AG04449 (cell line): Measurements from ENCODE around the gene SARNP.

Experiments
- CTCF ChIA-PET: fragments of 350-600 bp; formaldehyde crosslinking; extraction: SDS; loops from one replicate; lab custom pipeline; 2021; ENCODE audit warnings: antibody characterized with exemption; lab: Yijun Ruan, JAX
- POLR2A ChIA-PET: fragments of 400-600, 350-600 bp; formaldehyde crosslinking; extraction: SDS; loops from one replicate; lab custom pipeline; 2020; ENCODE audit warnings: antibody characterized with exemption, inconsistent platforms; lab: Yijun Ruan, JAX
- DNase-seq: peaks from one replicate; pipeline ENCODE4 v3.0.0-alpha.2; 2010; ENCODE audit warnings: low read depth, low spot score
- H3K4me3 ChIP-seq: 2 replicates; pipeline ENCODE4 v1.5.1; 2011; ENCODE audit warnings: low read depth, mild to moderate bottlenecking, control low read depth, low read length
- TF ChIP-seq, protein P1 (sequence below): IDR thresholded peaks from one replicate; pipeline ENCODE4 v1.5.1; 2011; ENCODE audit warnings: mild to moderate bottlenecking, moderate library complexity, low read length, control low read depth, inconsistent platforms; ENCODE audit not compliant: insufficient read depth; ENCODE audit errors: missing control alignments

SARNP gene

DNA sequence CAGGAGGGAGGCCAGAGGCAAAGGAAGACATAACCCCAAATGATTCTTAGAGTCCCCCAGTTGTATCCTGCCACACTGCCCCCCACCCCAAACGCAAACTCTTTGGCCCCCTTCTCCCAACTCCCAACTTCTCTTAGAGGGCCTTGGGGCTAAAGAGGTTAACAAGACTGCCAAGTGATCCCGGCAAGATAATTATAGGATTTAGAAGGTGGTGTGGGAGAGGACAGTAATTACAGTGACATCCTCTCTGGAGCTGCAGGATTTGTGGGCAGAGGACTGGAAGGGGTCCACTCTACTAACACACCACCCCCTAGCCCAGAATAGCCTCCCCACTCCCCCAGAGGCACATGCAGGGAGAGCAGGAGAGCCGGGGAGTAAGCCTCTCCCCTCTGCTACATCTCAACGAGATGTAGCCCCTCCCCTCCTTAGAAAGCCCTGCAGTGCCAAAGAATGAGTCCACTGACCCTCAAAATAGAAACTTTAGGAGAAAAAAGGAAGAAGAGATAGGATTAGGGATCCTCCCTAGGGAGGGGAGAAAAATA, 79.9 kb downstream of the SARNP start:
- H3K4me3 ChIP-seq, result peak overlapping the region; percentile 78
- POLR2A ChIA-PET, result interaction anchor here (0.7 to 2.1 kb wide), 5 partner anchors 8 to 292 kb away, joined by 3 to 19 read pairs (median 3); partner anchors contain the start of genes CD63, ORMDL2 and SARNP
- TF ChIP-seq, protein P1, sequence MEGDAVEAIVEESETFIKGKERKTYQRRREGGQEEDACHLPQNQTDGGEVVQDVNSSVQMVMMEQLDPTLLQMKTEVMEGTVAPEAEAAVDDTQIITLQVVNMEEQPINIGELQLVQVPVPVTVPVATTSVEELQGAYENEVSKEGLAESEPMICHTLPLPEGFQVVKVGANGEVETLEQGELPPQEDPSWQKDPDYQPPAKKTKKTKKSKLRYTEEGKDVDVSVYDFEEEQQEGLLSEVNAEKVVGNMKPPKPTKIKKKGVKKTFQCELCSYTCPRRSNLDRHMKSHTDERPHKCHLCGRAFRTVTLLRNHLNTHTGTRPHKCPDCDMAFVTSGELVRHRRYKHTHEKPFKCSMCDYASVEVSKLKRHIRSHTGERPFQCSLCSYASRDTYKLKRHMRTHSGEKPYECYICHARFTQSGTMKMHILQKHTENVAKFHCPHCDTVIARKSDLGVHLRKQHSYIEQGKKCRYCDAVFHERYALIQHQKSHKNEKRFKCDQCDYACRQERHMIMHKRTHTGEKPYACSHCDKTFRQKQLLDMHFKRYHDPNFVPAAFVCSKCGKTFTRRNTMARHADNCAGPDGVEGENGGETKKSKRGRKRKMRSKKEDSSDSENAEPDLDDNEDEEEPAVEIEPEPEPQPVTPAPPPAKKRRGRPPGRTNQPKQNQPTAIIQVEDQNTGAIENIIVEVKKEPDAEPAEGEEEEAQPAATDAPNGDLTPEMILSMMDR, result no peak
- CTCF ChIA-PET, result interaction anchor here (0.8 to 7.8 kb wide), 70 partner anchors 9 to 550 kb away, joined by 3 to 193 read pairs (median 8); partner anchors contain the start of genes BLOC1S1, CD63, DGKA and ERBB3
- DNase-seq, result no peak

DNA sequence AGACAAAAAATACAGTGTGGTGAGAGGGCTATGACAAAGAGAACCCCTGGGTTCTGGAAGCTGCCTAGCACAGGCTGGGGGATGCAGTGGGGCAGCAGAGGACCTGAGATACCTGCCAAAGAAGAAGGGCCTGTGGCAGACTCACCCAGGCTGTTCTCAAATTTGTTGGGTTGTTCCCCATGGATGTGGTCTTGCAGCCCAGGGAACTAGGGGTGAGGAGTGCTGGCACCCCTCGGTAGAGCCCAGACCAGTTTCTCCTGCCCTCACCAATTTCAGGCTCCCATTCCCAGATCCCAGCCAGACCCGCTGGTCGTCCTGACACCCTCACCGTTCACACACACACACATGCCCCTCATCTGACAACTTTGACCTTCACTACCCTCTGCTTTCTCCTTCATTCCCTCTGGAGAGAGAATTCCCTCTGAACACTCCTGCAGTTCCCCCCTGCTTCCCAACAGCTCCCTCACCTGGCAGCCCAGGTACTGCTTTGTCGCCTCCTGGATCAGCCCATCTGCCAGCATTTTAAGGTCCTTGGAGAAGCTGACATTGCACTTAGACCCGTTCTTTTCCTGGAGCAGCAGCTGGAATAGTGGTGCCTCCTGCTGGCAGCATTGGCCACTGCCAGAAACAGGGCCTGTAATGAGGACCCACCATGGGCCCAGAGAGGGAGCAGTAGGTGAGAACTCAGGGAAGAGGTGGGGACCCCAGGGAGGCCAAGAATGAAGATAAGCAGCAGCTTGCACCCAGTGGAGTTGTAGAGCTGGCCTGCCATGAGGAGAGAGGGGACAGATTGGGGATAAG, 80.5 kb downstream of the SARNP start:
- H3K4me3 ChIP-seq, result no peak overlapping the region
- ChIA-PET CTCF (interaction anchor here (0.7 to 7.8 kb wide), 44 partner anchors 8 to 549 kb away, joined by 3 to 193 read pairs (median 10); partner anchors contain the start of genes CD63, ORMDL2, PYM1 and RAB5B), POLR2A (interaction anchor here (0.7 to 1.0 kb wide), 2 partner anchors 12 to 81 kb away, joined by 3 read pairs; partner anchors contain the start of genes ORMDL2 and SARNP)
- DNase-seq, result no peak
- TF ChIP-seq, protein P1, result peak; percentile 88

DNA sequence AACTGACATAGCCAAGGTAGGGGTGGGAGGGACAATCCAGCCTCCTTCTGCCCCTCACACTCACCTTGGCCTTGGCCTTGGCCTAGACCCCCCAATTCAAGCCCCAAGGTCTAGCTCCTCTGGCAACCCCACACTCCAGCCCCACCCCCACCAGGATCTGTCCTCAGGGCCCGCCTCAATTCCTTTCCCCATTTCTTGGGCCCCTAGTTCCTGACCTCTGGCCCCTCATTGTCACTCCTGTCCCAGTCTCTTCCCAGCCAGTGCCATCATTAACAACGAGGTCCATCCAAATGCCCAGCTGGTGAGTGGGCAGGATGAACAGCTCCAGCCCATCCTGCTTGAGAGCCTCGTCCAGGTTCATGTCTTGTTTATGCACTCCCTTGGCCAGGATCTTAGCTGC, 81.4 kb downstream of the SARNP start:
- CTCF ChIA-PET, result interaction anchor here (1.2 to 7.8 kb wide), 12 partner anchors 12 to 453 kb away, joined by 3 to 193 read pairs (median 46); partner anchors contain the start of genes ORMDL2, RDH5, SARNP and SMARCC2
- TF ChIP-seq, protein P1, result no peak

DNA sequence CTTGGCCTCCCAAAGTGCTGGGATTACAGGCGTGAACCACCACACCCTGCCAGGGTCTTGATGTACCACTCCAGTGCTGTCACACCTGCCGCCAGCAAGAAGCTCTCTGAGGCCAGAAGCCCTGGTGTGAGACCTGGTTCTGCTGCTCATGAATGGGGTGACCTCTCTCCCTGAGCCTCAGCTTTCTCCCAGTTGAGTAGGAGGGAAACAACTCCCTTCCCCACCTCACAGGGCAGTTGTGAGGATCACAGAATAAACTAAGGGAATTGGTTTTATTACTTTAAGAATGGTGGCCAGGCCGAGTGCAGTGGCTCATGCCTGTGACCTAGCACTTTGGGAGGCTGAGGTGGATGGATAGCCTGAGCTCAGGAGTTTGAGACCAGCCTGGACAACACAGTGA, 82.9 kb downstream of the SARNP start:
- ChIA-PET CTCF (interaction anchor here (0.9 to 7.8 kb wide), 6 partner anchors 9 to 89 kb away, joined by 3 to 79 read pairs (median 30); partner anchors contain the start of genes GDF11 and RDH5), POLR2A (no interaction called here)
- no peak for DNase-seq
- no peak overlapping the region for H3K4me3 ChIP-seq
- TF ChIP-seq, protein P1, result no peak

More for the DNA sequence above, 81.4 kb downstream of the SARNP start:
- POLR2A ChIA-PET, result no interaction called here
- no peak for DNase-seq
- no peak overlapping the region for H3K4me3 ChIP-seq

DNA sequence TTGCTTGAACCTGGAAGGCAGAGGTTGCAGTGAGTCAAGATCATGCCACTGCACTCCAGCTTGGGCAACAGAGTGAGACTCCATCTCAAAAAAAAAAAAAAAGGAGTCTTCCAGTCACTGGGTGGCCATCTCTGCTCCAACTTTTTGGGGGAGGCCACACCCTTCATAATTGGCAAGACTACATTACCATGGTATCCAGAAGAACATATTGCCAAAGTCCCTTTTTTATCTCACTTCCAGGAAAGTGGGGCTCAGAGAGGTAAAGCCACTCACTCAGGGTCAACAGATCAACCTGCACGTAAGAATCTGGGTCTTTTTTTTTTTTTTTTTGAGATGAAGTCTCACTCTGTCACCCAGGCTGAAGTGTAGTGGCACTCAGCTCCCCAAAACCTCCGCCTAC, 83.7 kb downstream of the SARNP start:
- TF ChIP-seq, protein P1, result no peak
- ChIA-PET CTCF (interaction anchor here (1.7 to 7.8 kb wide), 2 partner anchors 9 to 11 kb away, joined by 4 to 79 read pairs; partner anchors contain the start of genes GDF11 and RDH5), POLR2A (interaction anchor here (0.8 kb wide), 1 partner anchor 97 kb away, joined by 3 read pairs; no protein-coding TSS in a partner anchor)
- no peak for DNase-seq
- no peak overlapping the region for H3K4me3 ChIP-seq
